HepG2 (cell line): ENCODE data around the gene CAMKMT. TPM values are rescaled to one million over a fixed set of nuclear protein-coding genes. Genes with fewer than 3 reads are reported as not detected.

Experiments used
- ATAC-seq: fragments of 200-7000 bp; cut with Tn5 transposase; 3 replicates; pipeline ENCODE4 v1.9.1; 2020; ENCODE audit warnings: mild to moderate bottlenecking, moderate library complexity
- BruUV-seq: library from RNA; stranded (reverse); fragments of 400-500 nt; replicated peaks from 2 replicates; lab custom pipeline; 2021; lab: Mats Ljungman, UMichigan
- CTCF ChIA-PET: fragments of 300-600 bp; formaldehyde crosslinking; extraction: SDS; loops from one replicate; lab custom pipeline; 2021; ENCODE audit warnings: low total read pairs, inconsistent platforms, low intra/inter-chr PET ratio; lab: Yijun Ruan, JAX
- POLR2A ChIA-PET: fragments of 350-600 bp; sonication (Branson Sonifier 250); formaldehyde crosslinking; loops from one replicate; lab custom pipeline; 2020; ENCODE audit warnings: antibody characterized with exemption, inconsistent platforms; lab: Yijun Ruan, JAX
- DNase-seq: peaks from one replicate; pipeline ENCODE4 v3.0.0-alpha.2; 2015; ENCODE audit warnings: low spot score
- FAIRE-seq: peaks from 3 replicates; lab custom pipeline; 2011; peaks lifted over from hg19 to GRCh38; lab: Jason Lieb, UNC
- H2AFZ ChIP-seq: one replicate; pipeline ENCODE4 v1.6.1; 2011; ENCODE audit warnings: low read length, inconsistent platforms
- H3K27ac ChIP-seq: fragments of 300-600 bp; 3 replicates; pipeline ENCODE4 v1.8.0; 2011; ENCODE audit warnings: mixed run types, mild to moderate bottlenecking, mixed read lengths, low read length, inconsistent platforms; ENCODE audit not compliant: insufficient read depth; ENCODE audit errors: extremely low read length
- H3K27me3 ChIP-seq, 2 experiments: fragments of 200-600 bp in 1 of 2; 2 replicates in 1 of 2; 3 replicates in 1 of 2; pipeline versions ENCODE4 v1.6.0 to v1.8.0; 2011; ENCODE audit warnings: low read length in 2 of 2, mild to moderate bottlenecking in 2 of 2, moderate library complexity in 2 of 2, inconsistent platforms in 1 of 2; ENCODE audit not compliant: insufficient read depth in 2 of 2, control insufficient read depth in 1 of 2
- H3K36me3 ChIP-seq, 2 experiments: fragments of 200-600 bp in 1 of 2; replicated peaks in 1 of 2; 2 replicates in 1 of 2; 3 replicates in 1 of 2; pipeline versions ENCODE4 v1.5.1 to v1.8.0; 2011; ENCODE audit warnings: low read length in 2 of 2, inconsistent platforms in 1 of 2; ENCODE audit not compliant: insufficient read depth in 2 of 2, control insufficient read depth in 1 of 2
- H3K4me1 ChIP-seq: 2 replicates; pipeline ENCODE4 v1.5.1; 2012; ENCODE audit warnings: low read length, inconsistent platforms; ENCODE audit not compliant: insufficient read depth
- H3K4me2 ChIP-seq: 2 replicates; pipeline ENCODE4 v1.6.0; 2011; ENCODE audit warnings: low read depth, low read length, inconsistent platforms
- H3K4me3 ChIP-seq, 3 experiments: fragments of 200-600 bp in 1 of 3; sonication (generic), shearing (Covaris generic) in 1 of 3; replicated peaks in 1 of 3; 2 replicates each; pipeline ENCODE4 v1.5.1; 2011 to 2016; ENCODE audit warnings: low read length in 3 of 3, inconsistent platforms in 2 of 3, low read depth in 2 of 3, mild to moderate bottlenecking in 2 of 3, control low read depth in 1 of 3, mixed read lengths in 1 of 3; ENCODE audit not compliant: insufficient read depth in 1 of 3
- H3K79me2 ChIP-seq: one replicate; pipeline ENCODE4 v1.6.1; 2011; ENCODE audit warnings: low read length, inconsistent platforms; ENCODE audit not compliant: insufficient read depth
- H3K9ac ChIP-seq: 2 replicates; pipeline ENCODE4 v1.6.0; 2011; ENCODE audit warnings: mild to moderate bottlenecking, low read depth, low read length, inconsistent platforms; ENCODE audit not compliant: insufficient read depth
- H3K9me3 ChIP-seq: 2 replicates; pipeline ENCODE4 v1.5.1; 2012; ENCODE audit warnings: mild to moderate bottlenecking, low read length
- H4K20me1 ChIP-seq: 2 replicates; pipeline ENCODE4 v1.6.0; 2011; ENCODE audit warnings: inconsistent platforms, mild to moderate bottlenecking, low read length, moderate library complexity; ENCODE audit not compliant: insufficient read depth
- CEBPZ ChIP-seq: IDR thresholded peaks from 2 replicates; pipeline ENCODE4 v1.6.1; 2012; ENCODE audit warnings: low read length, improper control_type of control experiment
- JUNB ChIP-seq: sonication (generic); formaldehyde crosslinking; IDR thresholded peaks from 2 replicates; pipeline ENCODE4 v1.8.0; 2022; ENCODE audit warnings: missing genetic modification reagents, mild to moderate bottlenecking, borderline replicate concordance
- ZNF121 ChIP-seq: sonication (generic); formaldehyde crosslinking; IDR thresholded peaks from 2 replicates; pipeline ENCODE4 v1.5.0; 2020; ENCODE audit warnings: mild to moderate bottlenecking, missing genetic modification reagents
- ZNF414 ChIP-seq: sonication (generic); formaldehyde crosslinking; IDR thresholded peaks from 2 replicates; pipeline ENCODE4 v1.5.0; 2020; ENCODE audit warnings: missing genetic modification reagents
- whole genome bisulfite sequencing: methylation state at CpG from one replicate; pipeline ENCODE4 v1.1.6; 2017; ENCODE audit warnings: low lambda C conversion rate; 5-methylcytosine and 5-hydroxymethylcytosine counted together
- in situ Hi-C: cut with HindIII; loops from 2 replicates; pipeline ENCODE4 v1.10.0; 2017; ENCODE audit warnings: low pct_unique_long_range_greater_than_20kb; ENCODE audit not compliant: extremely low pct_ligation_motif_present
- intact Hi-C: fragments of 100-400 bp; cut with micrococcal nuclease; formaldehyde crosslinking; loops from one replicate; pipeline ENCODE4 v1.10.0; 2022; ENCODE audit not compliant: unreplicated experiment
- polyA plus RNA-seq, 8 experiments: library from polyadenylated mRNA; depleted of rRNA in 3 of 8; stranded (reverse) in 7 of 8; unstranded in 1 of 8; fragments of >200 nt; fragmentation: Illumina TruSeq in 4 of 8; extraction: Trizol in 4 of 8; gene quantifications; 2 replicates each; pipeline versions ENCODE4 v1.2.1 to v1.2.3, GENCODE V29; 2011 to 2016; ENCODE audit warnings: low read depth in 4 of 8, missing spikeins in 1 of 8, mixed read lengths in 1 of 8; ENCODE audit not compliant: insufficient read depth in 1 of 8
- total RNA-seq, 5 experiments: library from RNA; depleted of rRNA; stranded (reverse); fragments of >200 nt; fragmentation: Illumina TruSeq; extraction: Trizol; gene quantifications; 2 replicates each; pipeline ENCODE4 v1.2.3, GENCODE V29; 2016; ENCODE audit warnings: low read depth in 1 of 5
- TF ChIP-seq, protein P1 (sequence below): IDR thresholded peaks from 2 replicates; pipeline ENCODE4 v1.6.1; 2018; ENCODE audit warnings: missing genetic modification reagents, mild to moderate bottlenecking, missing compliant biosample characterization

The CAMKMT gene
- total and polyA plus RNA-seq, 2 of the 13 experiments (the other 11 are each of a cell fraction or from before 2014, with no cell fraction given), result 6.9 to 20.8 TPM

GRCh38 chr2:44614940-44615339 lies 253.2 kb downstream of the CAMKMT start:
- H3K4me2 ChIP-seq, result no peak overlapping the region
- TF ChIP-seq ZNF121 (CRISPR knock-in tag) (0 out of 2 replicates have a peak, but pooled peaks have one; percentile 19), CEBPZ (no peak)
- H3K36me3 ChIP-seq, result no peaks in the 10 kb centered on the region
- in situ Hi-C loops, result no loop called here
- FAIRE-seq, result no peak
- ChIA-PET CTCF (no interaction called here), POLR2A (no interaction called here)
- ATAC-seq, result no peak
- H3K4me1 ChIP-seq, result no peaks in the 10 kb centered on the region
- no peaks in the 10 kb centered on the region for H3K27me3 ChIP-seq
- no peak overlapping the region for H2AFZ ChIP-seq
- no peaks in the 10 kb centered on the region for H3K79me2 ChIP-seq
- no peak overlapping the region for H3K27ac ChIP-seq
- H3K4me3 ChIP-seq, result no peak overlapping the region
- DNase-seq, result no peak
- WGBS, result 59% methylated on average over 2 of the region's 2 CpGs
- intact Hi-C loops, result no loop called here
- H4K20me1 ChIP-seq, result no peaks in the 10 kb centered on the region
- no peak overlapping the region for H3K9ac ChIP-seq
- BruUV-seq, result no TSS peak
- H3K9me3 ChIP-seq, result no peaks in the 10 kb centered on the region

DNA sequence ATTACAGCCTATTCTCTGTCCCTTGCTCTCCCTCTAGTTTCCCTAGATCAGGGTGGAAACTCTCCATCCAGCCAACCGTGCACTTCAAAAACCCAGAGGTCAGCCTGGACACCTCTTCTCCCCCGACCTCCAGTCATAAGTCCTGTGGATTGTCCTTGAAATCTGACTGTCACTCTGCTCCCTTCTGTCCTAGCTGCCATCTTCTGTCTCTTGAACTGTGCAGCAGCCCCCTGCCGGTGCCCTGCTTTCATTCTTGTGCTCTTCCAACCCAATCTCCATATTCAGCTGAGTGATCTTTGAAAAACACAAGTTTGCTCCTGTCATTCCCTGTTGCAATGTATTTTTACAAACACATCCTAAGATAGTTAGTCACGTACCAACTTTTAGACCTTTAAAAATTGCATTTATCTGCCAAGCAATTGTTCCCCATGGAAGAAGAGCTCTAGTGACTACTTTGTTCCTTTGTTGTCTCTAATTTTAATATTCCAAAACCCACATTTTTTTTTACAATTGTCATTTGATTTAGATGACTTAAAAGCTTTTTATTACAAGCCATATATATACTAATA lies 254.3 kb downstream of the CAMKMT start:
- BruUV-seq, result no TSS peak
- ATAC-seq (peak; percentile 81), DNase-seq (no peak), FAIRE-seq (no peak)
- intact Hi-C loops (no loop called here), in situ Hi-C loops (no loop called here)
- Histone ChIP-seq H3K4me1 (no peaks in the 10 kb centered on the region), H3K9ac (no peak overlapping the region), H2AFZ (no peak overlapping the region), H3K27ac (no peak overlapping the region), H3K79me2 (no peaks in the 10 kb centered on the region), H3K27me3 (no peaks in the 10 kb centered on the region), H3K4me2 (no peak overlapping the region), H4K20me1 (no peaks in the 10 kb centered on the region), H3K36me3 (no peaks in the 10 kb centered on the region), H3K4me3 (no peak overlapping the region), H3K9me3 (no peaks in the 10 kb centered on the region)
- ChIA-PET POLR2A (no interaction called here), CTCF (no interaction called here)
- 44% methylated on average over 4 of the region's 4 CpGs for WGBS
- TF ChIP-seq JUNB (CRISPR knock-in tag), result no peak
- TF ChIP-seq, protein P1, sequence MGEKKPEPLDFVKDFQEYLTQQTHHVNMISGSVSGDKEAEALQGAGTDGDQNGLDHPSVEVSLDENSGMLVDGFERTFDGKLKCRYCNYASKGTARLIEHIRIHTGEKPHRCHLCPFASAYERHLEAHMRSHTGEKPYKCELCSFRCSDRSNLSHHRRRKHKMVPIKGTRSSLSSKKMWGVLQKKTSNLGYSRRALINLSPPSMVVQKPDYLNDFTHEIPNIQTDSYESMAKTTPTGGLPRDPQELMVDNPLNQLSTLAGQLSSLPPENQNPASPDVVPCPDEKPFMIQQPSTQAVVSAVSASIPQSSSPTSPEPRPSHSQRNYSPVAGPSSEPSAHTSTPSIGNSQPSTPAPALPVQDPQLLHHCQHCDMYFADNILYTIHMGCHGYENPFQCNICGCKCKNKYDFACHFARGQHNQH (CRISPR knock-in tag), result no peak
- no peak for TF ChIP-seq ZNF414 (CRISPR knock-in tag)
